Activated CD8-positive, alpha-beta T cell treated with anti-CD3 and anti-CD28 coated beads for 36 hours (primary cell): ENCODE data around the gene VPS26A. TPM values are rescaled to one million over a fixed set of nuclear protein-coding genes. Genes with fewer than 3 reads are reported as not detected.

Experiments
- ATAC-seq: fragments of 200-7000 bp; cut with Tn5 transposase; one replicate; pipeline ENCODE4 v1.10.0; 2021; ENCODE audit warnings: mild to moderate bottlenecking, moderate library complexity
- CTCF ChIA-PET: fragments of 350-600 bp; sonication (Branson Sonifier 250); formaldehyde crosslinking; loops from one replicate; lab custom pipeline; 2021; ENCODE audit warnings: antibody characterized with exemption; lab: Charles Lee
- POLR2A ChIA-PET: fragments of 350-600 bp; sonication (Branson Sonifier 250); formaldehyde crosslinking; loops from one replicate; lab custom pipeline; 2021; ENCODE audit warnings: antibody characterized with exemption; lab: Charles Lee
- DNase-seq: peaks from one replicate; pipeline ENCODE4 v3.0.0-alpha.2; 2020
- H3K27ac Mint-ChIP-seq: one replicate; pipeline ENCODE4 v1.8.0; 2021; ENCODE audit warnings: mild to moderate bottlenecking, mixed read lengths
- H3K27me3 Mint-ChIP-seq: one replicate; pipeline ENCODE4 v1.8.0; 2021; ENCODE audit warnings: mixed read lengths
- H3K36me3 Mint-ChIP-seq: one replicate; pipeline ENCODE4 v1.8.0; 2021; ENCODE audit warnings: low read depth, mixed read lengths
- H3K4me1 Mint-ChIP-seq: one replicate; pipeline ENCODE4 v1.8.0; 2021; ENCODE audit warnings: low read depth, mixed read lengths
- H3K4me3 Mint-ChIP-seq: one replicate; pipeline ENCODE4 v1.8.0; 2021; ENCODE audit warnings: mild to moderate bottlenecking, moderate library complexity, mixed read lengths
- H3K9me3 Mint-ChIP-seq: one replicate; pipeline ENCODE4 v1.8.0; 2021; ENCODE audit warnings: mixed read lengths
- intact Hi-C: fragments of 100-400 bp; cut with micrococcal nuclease; formaldehyde crosslinking; loops from one replicate; pipeline ENCODE4 v1.10.0; 2022
- total RNA-seq, 2 experiments: library from RNA; stranded (reverse); gene quantifications; one replicate each; pipeline ENCODE4 v1.2.3, GENCODE V29; 2021
- TF ChIP-seq, protein P1 (sequence below): fragments of 200-600 bp; IDR thresholded peaks from one replicate; pipeline ENCODE4 v1.8.0; 2022; ENCODE audit warnings: antibody characterized with exemption, mild to moderate bottlenecking

Gene VPS26A
- total RNA-seq, 2 experiments from 2014 or later: 33.1 to 34.5 TPM

DNA sequence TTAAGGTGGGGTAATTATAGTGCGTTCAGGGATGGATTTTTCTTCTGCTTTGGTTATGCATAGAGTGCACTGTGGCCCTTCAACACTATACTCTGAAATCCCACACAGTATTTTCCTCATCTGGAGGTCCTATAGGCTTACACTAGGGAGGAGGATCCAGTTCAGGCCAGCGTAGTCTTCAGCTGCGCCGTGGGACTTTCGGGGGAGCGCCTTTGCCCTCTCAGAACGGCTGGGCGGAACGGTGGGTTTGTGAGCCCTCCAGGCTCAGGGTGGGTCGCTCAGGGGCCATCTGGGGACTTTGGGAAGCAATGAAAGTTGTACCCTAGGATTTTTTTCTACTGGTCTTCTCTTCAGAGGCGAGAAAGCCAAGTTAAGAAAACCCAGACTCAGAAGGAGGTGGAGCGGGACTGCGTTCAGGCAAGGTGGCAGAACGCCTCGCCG, 652 bp upstream of the VPS26A start:
- no peaks in the 10 kb centered on the region for H3K9me3 Mint-ChIP-seq
- H3K4me1 Mint-ChIP-seq: peaks cover 19% of the 10 kb centered on the region
- TF ChIP-seq, protein P1, sequence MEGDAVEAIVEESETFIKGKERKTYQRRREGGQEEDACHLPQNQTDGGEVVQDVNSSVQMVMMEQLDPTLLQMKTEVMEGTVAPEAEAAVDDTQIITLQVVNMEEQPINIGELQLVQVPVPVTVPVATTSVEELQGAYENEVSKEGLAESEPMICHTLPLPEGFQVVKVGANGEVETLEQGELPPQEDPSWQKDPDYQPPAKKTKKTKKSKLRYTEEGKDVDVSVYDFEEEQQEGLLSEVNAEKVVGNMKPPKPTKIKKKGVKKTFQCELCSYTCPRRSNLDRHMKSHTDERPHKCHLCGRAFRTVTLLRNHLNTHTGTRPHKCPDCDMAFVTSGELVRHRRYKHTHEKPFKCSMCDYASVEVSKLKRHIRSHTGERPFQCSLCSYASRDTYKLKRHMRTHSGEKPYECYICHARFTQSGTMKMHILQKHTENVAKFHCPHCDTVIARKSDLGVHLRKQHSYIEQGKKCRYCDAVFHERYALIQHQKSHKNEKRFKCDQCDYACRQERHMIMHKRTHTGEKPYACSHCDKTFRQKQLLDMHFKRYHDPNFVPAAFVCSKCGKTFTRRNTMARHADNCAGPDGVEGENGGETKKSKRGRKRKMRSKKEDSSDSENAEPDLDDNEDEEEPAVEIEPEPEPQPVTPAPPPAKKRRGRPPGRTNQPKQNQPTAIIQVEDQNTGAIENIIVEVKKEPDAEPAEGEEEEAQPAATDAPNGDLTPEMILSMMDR: peak; percentile 43
- H3K36me3 Mint-ChIP-seq: no peaks in the 10 kb centered on the region
- ChIA-PET CTCF (interaction anchor here (1.9 to 3.0 kb wide), 2 partner anchors 9 to 118 kb away, joined by 8 to 25 read pairs; no protein-coding TSS in a partner anchor), POLR2A (interaction anchor here (0.6 to 2.2 kb wide), 3 partner anchors 10 to 35 kb away, joined by 3 to 10 read pairs (median 3); partner anchors contain the start of gene SRGN)
- intact Hi-C loops: loop anchor here (5.0 to 10.0 kb wide), 2 partner anchors 36 to 101 kb away; partner anchors contain the start of genes HKDC1 and SRGN
- DNase-seq (no peak), ATAC-seq (peak; percentile 29)
- peak overlapping the region; percentile 86 for H3K4me3 Mint-ChIP-seq
- H3K27me3 Mint-ChIP-seq: no peaks in the 10 kb centered on the region
- H3K27ac Mint-ChIP-seq: peak overlapping the region; percentile 90

DNA sequence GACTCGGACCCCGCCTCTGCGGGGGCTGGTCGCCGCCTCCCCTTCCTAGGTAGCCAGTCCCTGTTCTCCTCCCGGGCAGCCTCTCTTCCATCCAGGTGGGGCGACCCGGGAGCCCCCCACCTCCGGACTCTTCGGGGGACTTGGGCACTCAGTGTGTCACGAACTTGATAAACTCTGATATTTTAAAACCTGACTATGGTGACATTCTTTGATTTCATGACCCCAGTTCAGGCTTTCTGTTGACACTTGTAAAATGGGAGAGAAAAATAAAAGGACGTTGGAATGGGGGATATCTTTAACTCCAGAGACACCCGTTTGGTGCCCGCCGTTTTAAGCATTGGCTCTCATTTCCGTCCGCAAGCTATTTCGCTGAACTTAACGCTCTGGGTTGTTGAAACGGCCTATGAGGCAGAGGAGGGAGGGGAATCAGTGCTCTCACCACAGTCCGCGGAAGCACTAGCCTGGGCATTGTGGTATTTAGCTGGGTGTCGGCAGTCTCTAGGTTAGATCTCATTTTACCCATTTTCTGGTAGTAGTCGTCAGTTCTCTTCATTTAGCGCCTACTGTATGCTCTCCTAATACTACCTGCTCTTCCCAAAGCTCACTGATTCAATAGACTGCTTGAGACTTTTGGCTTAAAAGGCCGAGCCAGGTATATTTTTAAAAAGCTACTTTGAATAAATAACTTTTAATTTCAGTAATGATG, 738 bp downstream of the VPS26A start:
- peak; percentile 78 for DNase-seq
- TF ChIP-seq, protein P1: no peak
- intact Hi-C loops: loop anchor here (5.0 to 10.0 kb wide), 2 partner anchors 37 to 100 kb away; partner anchors contain the start of genes HKDC1 and SRGN
- H3K4me3 Mint-ChIP-seq: peak overlapping the region; percentile 86
- no peaks in the 10 kb centered on the region for H3K27me3 Mint-ChIP-seq
- CTCF ChIA-PET: interaction anchor here (0.6 to 1.7 kb wide), 7 partner anchors 11 to 268 kb away, joined by 3 to 10 read pairs (median 3); no protein-coding TSS in a partner anchor
- H3K4me1 Mint-ChIP-seq: peaks cover 29% of the 10 kb centered on the region
- H3K9me3 Mint-ChIP-seq: no peaks in the 10 kb centered on the region
- H3K36me3 Mint-ChIP-seq: no peaks in the 10 kb centered on the region
- POLR2A ChIA-PET: interaction anchor here (0.6 to 2.2 kb wide), 8 partner anchors 8 to 135 kb away, joined by 3 to 10 read pairs (median 4); no protein-coding TSS in a partner anchor
- no peak for ATAC-seq
- H3K27ac Mint-ChIP-seq: peak overlapping the region; percentile 80

DNA sequence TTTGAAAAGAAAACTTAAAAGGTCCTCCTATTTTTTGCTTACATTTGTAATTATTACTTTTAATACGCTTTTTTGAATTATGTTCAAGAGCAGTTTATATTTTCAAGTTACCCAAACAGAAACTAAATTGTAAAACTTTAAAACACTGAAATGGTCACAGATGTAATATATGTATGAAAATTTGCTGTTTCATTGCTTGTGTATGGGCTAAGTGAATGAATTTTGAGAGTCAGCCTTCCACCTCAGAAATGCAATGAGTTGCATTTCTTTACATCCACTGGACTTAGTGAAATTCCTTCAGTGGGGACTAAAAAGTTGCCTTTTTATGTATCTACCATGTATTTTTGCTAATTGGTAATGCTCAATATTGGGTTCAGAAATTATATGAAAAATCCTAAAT, 1.6 kb downstream of the VPS26A start:
- intact Hi-C loops: loop anchor here (10.0 kb wide), 1 partner anchor 99 kb away; the partner anchor contains the start of gene HKDC1
- Mint-ChIP-seq H3K4me3 (peak overlapping the region; percentile 86), H3K27me3 (no peaks in the 10 kb centered on the region), H3K4me1 (peaks cover 34% of the 10 kb centered on the region), H3K27ac (no peak overlapping the region), H3K36me3 (no peaks in the 10 kb centered on the region), H3K9me3 (no peaks in the 10 kb centered on the region)
- DNase-seq (no peak), ATAC-seq (no peak)
- TF ChIP-seq, protein P1: no peak
- POLR2A ChIA-PET: interaction anchor here (1.0 to 2.2 kb wide), 3 partner anchors 12 to 136 kb away, joined by 3 to 10 read pairs (median 8); no protein-coding TSS in a partner anchor
- CTCF ChIA-PET: interaction anchor here (0.9 to 1.7 kb wide), 4 partner anchors 10 to 60 kb away, joined by 3 to 10 read pairs (median 4); no protein-coding TSS in a partner anchor

DNA sequence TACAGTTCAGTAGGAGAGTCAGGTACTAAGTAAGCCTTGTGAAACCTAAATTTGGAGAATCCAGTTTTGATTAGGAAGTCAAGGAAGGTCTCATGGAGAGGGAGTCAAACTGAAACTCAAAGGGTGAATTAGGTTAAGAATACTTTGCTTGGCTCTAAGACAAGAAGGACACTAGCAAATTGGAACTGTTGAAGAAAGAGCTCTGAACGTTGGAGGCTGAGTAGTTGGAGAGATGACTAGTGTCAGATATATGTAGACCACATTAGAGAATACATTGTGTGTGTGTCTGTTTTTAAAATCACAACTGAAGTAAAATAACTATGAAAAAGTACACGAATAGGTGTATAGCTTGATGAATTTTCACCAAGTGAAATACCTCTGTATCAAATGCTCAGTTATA, 6.3 kb downstream of the VPS26A start:
- Mint-ChIP-seq H3K36me3 (peaks cover 12% of the 10 kb centered on the region), H3K27ac (no peak overlapping the region), H3K9me3 (no peaks in the 10 kb centered on the region), H3K4me1 (peaks cover 40% of the 10 kb centered on the region), H3K27me3 (no peaks in the 10 kb centered on the region), H3K4me3 (no peak overlapping the region)
- POLR2A ChIA-PET: no interaction called here
- TF ChIP-seq, protein P1: no peak
- DNase-seq (no peak), ATAC-seq (no peak)
- intact Hi-C loops: no loop called here
- CTCF ChIA-PET: interaction anchor here (1.1 kb wide), 1 partner anchor 10 kb away, joined by 3 read pairs; no protein-coding TSS in a partner anchor
